SH-SY5Y (cell line): ENCODE data around the gene CASKIN2.

Experiments
- GATA2 ChIP-seq: IDR thresholded peaks from 2 replicates; pipeline ENCODE4 v1.6.1; 2011; ENCODE audit warnings: mild to moderate bottlenecking, low read depth, low read length
- GATA3 ChIP-seq: IDR thresholded peaks from 2 replicates; pipeline ENCODE4 v1.6.1; 2011; ENCODE audit warnings: low read depth, mild to moderate bottlenecking, low read length, moderate library complexity

- TF ChIP-seq GATA2 (no peak), GATA3 (no peak)
Measured at GRCh38 chr17:75494326-75494877, 20.9 kb downstream of the CASKIN2 start.
